CD4-positive, alpha-beta T cell (primary cell): Measurements from ENCODE around the gene DIS3L2. TPM values are rescaled to one million over a fixed set of nuclear protein-coding genes. Genes with fewer than 3 reads are reported as not detected.
A peak's percentile ranks its signal among the peaks of the same experiment; 100 is the strongest.
"Not testable (repeated sequence)": the region's sequence is repeated elsewhere in the genome, so short reads cannot be mapped to it uniquely, and the experiment has no call there.

Source experiments
- ATAC-seq: fragments of 200-7000 bp; cut with Tn5 transposase; one replicate; pipeline ENCODE4 v1.10.0; 2022; ENCODE audit warnings: mild to moderate bottlenecking; ENCODE audit not compliant: poor library complexity
- CTCF ChIA-PET: fragments of 350-600 bp; sonication (Branson Sonifier 250); formaldehyde crosslinking; loops from one replicate; lab custom pipeline; 2021; ENCODE audit warnings: antibody characterized with exemption, inconsistent platforms; lab: Charles Lee
- POLR2A ChIA-PET: fragments of 350-600 bp; sonication (Branson Sonifier 250); formaldehyde crosslinking; loops from one replicate; lab custom pipeline; 2021; ENCODE audit warnings: antibody characterized with exemption, inconsistent platforms; lab: Charles Lee
- DNase-seq, 14 experiments: peaks; one replicate each; pipeline ENCODE4 v3.0.0-alpha.2; 2013 to 2020; ENCODE audit warnings: mixed read lengths in 2 of 14
- H3K27ac ChIP-seq, 2 donors: one replicate each; pipeline versions ENCODE4 v1.5.1 to v1.7.0; 2013; ENCODE audit warnings: low read length in 2 of 2, low read depth in 1 of 2, mild to moderate bottlenecking in 1 of 2
- H3K27me3 ChIP-seq, 2 experiments: 1 replicate in 1 of 2; 2 replicates in 1 of 2; pipeline versions ENCODE4 v1.6.1 to v1.7.0; 2013; ENCODE audit warnings: low read length in 2 of 2, control low read depth in 1 of 2, mild to moderate bottlenecking in 1 of 2, moderate library complexity in 1 of 2; ENCODE audit not compliant: insufficient read depth in 2 of 2, control insufficient read depth in 1 of 2
- H3K36me3 ChIP-seq: one replicate; pipeline ENCODE4 v1.6.1; 2013; ENCODE audit warnings: low read length, control low read depth; ENCODE audit not compliant: insufficient read depth
- H3K4me1 ChIP-seq: one replicate; pipeline ENCODE4 v1.6.1; 2013; ENCODE audit warnings: low read length, control low read depth; ENCODE audit not compliant: insufficient read depth
- H3K4me3 ChIP-seq: one replicate; pipeline ENCODE4 v1.5.1; 2013; ENCODE audit warnings: mild to moderate bottlenecking, low read length, moderate library complexity
- H3K9me3 ChIP-seq, 2 experiments: 1 replicate in 1 of 2; 2 replicates in 1 of 2; pipeline versions ENCODE4 v1.6.1 to v1.7.0; 2013; ENCODE audit warnings: low read length in 2 of 2, mild to moderate bottlenecking in 2 of 2, control low read depth in 1 of 2, moderate library complexity in 1 of 2; ENCODE audit not compliant: control insufficient read depth in 1 of 2, insufficient read depth in 1 of 2
- H3K27ac Mint-ChIP-seq: one replicate; pipeline ENCODE4 v1.8.0; 2020; ENCODE audit warnings: mixed read lengths
- H3K27me3 Mint-ChIP-seq: one replicate; pipeline ENCODE4 v1.8.0; 2021; ENCODE audit warnings: mixed read lengths
- H3K36me3 Mint-ChIP-seq: one replicate; pipeline ENCODE4 v1.8.0; 2021; ENCODE audit warnings: low read depth, mixed read lengths
- H3K4me1 Mint-ChIP-seq: one replicate; pipeline ENCODE4 v1.8.0; 2021; ENCODE audit warnings: low read depth, mixed read lengths
- H3K4me3 Mint-ChIP-seq: one replicate; pipeline ENCODE4 v1.8.0; 2020; ENCODE audit warnings: mild to moderate bottlenecking, mixed read lengths
- H3K9me3 Mint-ChIP-seq: one replicate; pipeline ENCODE4 v1.8.0; 2020; ENCODE audit warnings: mixed read lengths
- intact Hi-C, 2 experiments: fragments of 100-400 bp; cut with DNase I in 1 of 2; cut with micrococcal nuclease in 1 of 2; formaldehyde crosslinking; loops; one replicate each; pipeline versions ENCODE4 v1.15.1 to v1.9.0; 2023 to 2025; cut with DNase I, micrococcal nuclease
- total RNA-seq, 174 experiments: library from RNA in 2 of 174; stranded (reverse) in 2 of 174; gene quantifications; one replicate each; pipeline ENCODE4 v1.2.3 and lab custom pipeline; 2021 to 2026
- TF ChIP-seq, protein P1 (sequence below): fragments of 200-600 bp; IDR thresholded peaks from one replicate; pipeline ENCODE4 v1.8.0; 2022; ENCODE audit warnings: antibody characterized with exemption, mild to moderate bottlenecking

DIS3L2 gene
- total RNA-seq, 2 experiments from 2014 or later: 59.8 to 62.9 TPM

DNA sequence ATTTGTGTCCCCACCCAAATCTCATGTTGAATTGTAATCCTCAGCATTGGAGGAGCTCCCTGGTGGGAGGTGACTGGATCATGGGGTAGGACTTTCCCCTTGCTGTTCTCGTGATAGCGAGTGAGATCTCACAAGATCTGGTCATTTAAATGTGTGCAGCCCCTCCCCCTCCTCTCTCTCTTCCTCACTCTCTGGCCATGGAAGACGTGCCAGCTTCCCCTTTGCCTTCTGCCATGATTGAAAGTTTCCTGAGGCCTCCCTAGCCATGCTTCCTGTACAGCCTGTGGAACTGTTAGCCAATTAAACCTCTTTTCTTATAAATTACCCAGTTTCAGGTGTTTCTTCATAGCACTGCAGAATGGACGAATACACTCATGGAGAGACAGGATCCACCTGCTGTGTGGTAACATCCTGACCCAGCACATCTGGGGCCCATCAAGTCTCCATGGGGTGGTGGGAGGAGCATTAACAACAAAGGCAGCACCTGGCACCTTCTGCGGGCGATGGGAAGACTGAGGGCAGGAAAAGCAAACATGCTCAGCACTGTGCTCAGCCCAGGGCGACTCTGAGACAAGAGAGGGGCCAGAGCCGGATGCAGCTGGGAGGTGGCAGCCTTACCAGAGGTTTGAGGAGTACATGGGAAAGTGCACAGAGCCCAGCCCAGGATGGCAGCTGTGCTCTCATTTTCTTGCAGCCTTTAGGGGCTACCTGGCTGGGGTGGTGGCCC, 400.8 kb downstream of the DIS3L2 start:
- Mint-ChIP-seq H3K9me3 (no peaks in the 10 kb centered on the region), H3K4me1 (peaks cover 32% of the 10 kb centered on the region), H3K4me3 (peak overlapping the region; percentile 73), H3K27ac (no peak overlapping the region), H3K27me3 (no peaks in the 10 kb centered on the region), H3K36me3 (no peaks in the 10 kb centered on the region)
- TF ChIP-seq, protein P1, sequence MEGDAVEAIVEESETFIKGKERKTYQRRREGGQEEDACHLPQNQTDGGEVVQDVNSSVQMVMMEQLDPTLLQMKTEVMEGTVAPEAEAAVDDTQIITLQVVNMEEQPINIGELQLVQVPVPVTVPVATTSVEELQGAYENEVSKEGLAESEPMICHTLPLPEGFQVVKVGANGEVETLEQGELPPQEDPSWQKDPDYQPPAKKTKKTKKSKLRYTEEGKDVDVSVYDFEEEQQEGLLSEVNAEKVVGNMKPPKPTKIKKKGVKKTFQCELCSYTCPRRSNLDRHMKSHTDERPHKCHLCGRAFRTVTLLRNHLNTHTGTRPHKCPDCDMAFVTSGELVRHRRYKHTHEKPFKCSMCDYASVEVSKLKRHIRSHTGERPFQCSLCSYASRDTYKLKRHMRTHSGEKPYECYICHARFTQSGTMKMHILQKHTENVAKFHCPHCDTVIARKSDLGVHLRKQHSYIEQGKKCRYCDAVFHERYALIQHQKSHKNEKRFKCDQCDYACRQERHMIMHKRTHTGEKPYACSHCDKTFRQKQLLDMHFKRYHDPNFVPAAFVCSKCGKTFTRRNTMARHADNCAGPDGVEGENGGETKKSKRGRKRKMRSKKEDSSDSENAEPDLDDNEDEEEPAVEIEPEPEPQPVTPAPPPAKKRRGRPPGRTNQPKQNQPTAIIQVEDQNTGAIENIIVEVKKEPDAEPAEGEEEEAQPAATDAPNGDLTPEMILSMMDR: no peak
- no peak for DNase-seq
- no peak for ATAC-seq
- ChIA-PET CTCF (no interaction called here), POLR2A (no interaction called here)
- Histone ChIP-seq H3K4me1 (peaks cover 31% of the 10 kb centered on the region), H3K27ac (no peak overlapping the region), H3K4me3 (no peak overlapping the region), H3K27me3 (no peaks in the 10 kb centered on the region), H3K36me3 (no peaks in the 10 kb centered on the region), H3K9me3 (no peaks in the 10 kb centered on the region)
- intact Hi-C loops: no loop called here

DNA sequence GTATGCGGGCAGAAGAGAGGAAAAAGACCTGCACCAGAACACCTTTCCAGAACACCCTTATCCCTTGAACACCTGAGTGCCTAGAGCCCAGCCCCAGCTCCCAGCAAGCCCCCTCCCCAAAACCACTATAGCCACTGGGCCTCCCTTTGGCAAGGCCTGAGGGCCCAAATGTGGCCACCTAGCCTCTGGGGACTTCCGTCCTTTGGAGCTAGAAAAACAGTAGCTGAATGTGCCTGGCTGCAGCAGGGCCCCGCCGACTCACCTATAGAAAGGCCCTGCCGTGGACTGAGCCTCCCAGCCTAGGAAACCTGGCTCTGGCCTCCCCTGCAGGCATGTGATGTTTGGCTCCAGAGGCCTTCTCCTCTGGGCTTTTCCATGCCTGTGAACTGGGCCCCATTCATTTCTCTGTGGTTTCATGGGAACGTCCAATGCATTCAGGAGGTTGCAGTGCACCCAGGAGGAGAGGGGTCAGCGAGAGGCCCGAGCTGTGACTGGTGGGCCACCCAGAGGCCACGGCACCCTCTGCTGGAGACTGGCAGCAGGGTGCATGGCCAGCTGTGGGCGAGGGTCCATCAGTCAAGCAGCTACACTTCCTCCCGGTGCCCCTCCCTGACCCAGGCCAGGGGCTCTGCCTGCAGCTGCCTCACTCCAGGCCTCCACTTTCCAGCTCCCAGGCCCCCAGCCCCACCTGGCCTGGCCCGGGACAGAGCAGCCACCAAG, 401.7 kb downstream of the DIS3L2 start:
- H3K27ac ChIP-seq, H3K36me3 Mint-ChIP-seq, H3K36me3 ChIP-seq, H3K27me3 Mint-ChIP-seq, intact Hi-C loops, H3K9me3 Mint-ChIP-seq, POLR2A ChIA-PET, CTCF ChIA-PET, H3K27me3 ChIP-seq, DNase-seq, H3K9me3 ChIP-seq: not testable (repeated sequence)
- ATAC-seq: peak; percentile 17
- H3K27ac Mint-ChIP-seq: peak overlapping the region; percentile 64
- peak overlapping the region; percentile 87 for H3K4me3 Mint-ChIP-seq
- H3K4me1 ChIP-seq: peaks cover 31% of the 10 kb centered on the region
- H3K4me1 Mint-ChIP-seq: peaks cover 32% of the 10 kb centered on the region
- peak overlapping the region; percentile 54 for H3K4me3 ChIP-seq

DNA sequence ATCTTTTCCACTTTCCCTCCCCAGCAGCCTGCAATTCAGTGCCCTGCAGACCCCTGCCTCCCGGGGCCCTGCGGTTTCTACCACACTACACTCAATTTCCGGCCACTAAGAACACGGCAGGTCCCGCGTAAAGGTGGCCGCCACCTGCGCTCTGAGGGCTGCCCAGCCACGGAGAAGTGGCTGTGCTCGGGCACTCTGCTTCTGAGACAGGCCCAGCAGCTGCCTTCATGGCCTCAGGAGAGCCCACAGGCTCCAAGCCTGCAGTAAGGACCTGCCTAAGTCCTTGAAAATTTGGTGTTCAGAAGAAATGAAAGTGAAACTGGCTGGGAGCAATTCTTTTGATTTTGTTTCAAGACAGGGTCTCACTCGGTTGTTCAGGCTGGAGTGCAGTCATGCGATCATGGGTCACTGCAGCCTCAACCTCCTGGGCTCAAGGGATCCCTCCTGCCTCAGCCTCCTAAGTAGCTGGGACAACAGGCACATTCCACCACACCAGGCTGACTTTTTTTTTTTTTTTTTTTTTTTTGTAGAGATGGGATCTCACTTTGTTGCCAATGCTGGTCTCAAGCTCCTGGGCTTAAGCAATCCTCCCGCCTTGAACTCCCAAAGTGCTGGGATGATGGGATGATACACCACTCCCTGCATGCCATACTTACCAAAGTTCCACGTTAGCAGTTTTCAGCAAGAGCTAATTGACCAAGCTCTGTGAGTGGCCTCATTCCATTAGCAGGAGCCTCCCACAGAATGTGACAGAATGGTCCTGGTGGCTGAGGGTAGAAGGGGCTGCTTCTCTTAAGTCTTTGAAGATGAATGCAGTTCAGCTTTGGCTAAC, 402.5 kb downstream of the DIS3L2 start:
- Histone ChIP-seq H3K27ac (no peak overlapping the region), H3K36me3 (no peaks in the 10 kb centered on the region), H3K9me3 (no peaks in the 10 kb centered on the region), H3K27me3 (no peaks in the 10 kb centered on the region), H3K4me3 (peak overlapping the region; percentile 54), H3K4me1 (peaks cover 31% of the 10 kb centered on the region)
- ChIA-PET CTCF (no interaction called here), POLR2A (no interaction called here)
- intact Hi-C loops: no loop called here
- TF ChIP-seq, protein P1: no peak
- Mint-ChIP-seq H3K4me3 (peak overlapping the region; percentile 87), H3K27me3 (no peaks in the 10 kb centered on the region), H3K4me1 (peaks cover 32% of the 10 kb centered on the region), H3K36me3 (no peaks in the 10 kb centered on the region), H3K27ac (peak overlapping the region; percentile 64), H3K9me3 (no peaks in the 10 kb centered on the region)
- ATAC-seq: peak; percentile 58
- DNase-seq: peak in 6 of 14 experiments; percentile 7 to 50 (median 34)

DNA sequence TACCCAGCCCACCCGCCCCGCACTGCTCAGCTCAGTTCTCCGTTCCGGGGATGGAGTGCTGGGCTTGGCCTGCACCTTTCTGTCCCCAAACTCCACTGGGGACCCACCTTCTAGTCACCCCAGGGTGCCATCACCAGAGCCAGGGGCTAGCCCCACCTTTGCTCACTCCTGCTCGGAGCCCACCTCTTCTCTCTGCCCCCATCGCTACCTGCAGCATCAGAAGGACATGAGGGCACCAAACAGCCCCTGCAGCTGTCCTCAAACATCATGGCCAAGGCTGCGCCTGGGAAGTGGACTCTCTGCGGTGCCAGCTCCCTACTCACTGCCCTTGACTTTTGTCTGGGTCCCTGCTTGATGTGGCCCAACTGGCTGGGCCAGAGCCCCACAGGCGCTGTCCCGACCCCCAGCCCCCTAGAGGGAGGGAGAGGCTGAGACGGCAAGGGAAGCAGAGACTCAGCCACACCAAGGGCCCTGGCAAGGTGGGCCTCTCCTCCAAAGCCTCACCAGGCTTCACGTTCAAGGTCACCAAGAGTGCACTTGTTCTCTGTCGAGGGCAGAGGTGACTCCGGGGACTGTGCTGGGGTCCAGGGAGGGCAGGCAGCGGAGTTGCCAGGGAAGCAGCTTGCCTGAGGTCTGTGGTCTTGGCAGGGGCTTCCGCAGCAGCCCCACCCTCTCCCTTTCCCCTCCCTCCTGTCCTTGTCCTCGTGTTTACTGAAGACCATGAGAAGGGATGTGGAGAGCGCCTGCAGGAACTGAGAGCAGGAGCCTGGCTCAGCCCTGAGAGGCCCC, 403.5 kb downstream of the DIS3L2 start:
- intact Hi-C loops, H3K36me3 ChIP-seq, ATAC-seq, H3K27me3 ChIP-seq, H3K9me3 Mint-ChIP-seq, H3K27me3 Mint-ChIP-seq, H3K36me3 Mint-ChIP-seq, H3K27ac ChIP-seq, POLR2A ChIA-PET, H3K4me3 ChIP-seq, H3K9me3 ChIP-seq, CTCF ChIA-PET, DNase-seq: not testable (repeated sequence)
- Mint-ChIP-seq H3K27ac (peak overlapping the region; percentile 64), H3K4me3 (peak overlapping the region; percentile 38), H3K4me1 (peaks cover 32% of the 10 kb centered on the region)
- H3K4me1 ChIP-seq: peaks cover 33% of the 10 kb centered on the region
